Fibroblast of mammary gland (primary cell): ENCODE measurements around the gene NPIPA3.
"Not testable (repeated sequence)": the region's sequence is repeated elsewhere in the genome, so short reads cannot be mapped to it uniquely, and the experiment has no call there.

ENCODE experiments used
- DNase-seq: peaks from one replicate; pipeline ENCODE4 v3.0.0-alpha.2; 2010; ENCODE audit warnings: low read depth
- H3K4me3 ChIP-seq: 2 replicates; pipeline ENCODE4 v1.5.1; 2011; ENCODE audit warnings: low read depth, mild to moderate bottlenecking, low read length, moderate library complexity; ENCODE audit not compliant: control insufficient read depth
- TF ChIP-seq, protein P1 (sequence below): conservative IDR thresholded peaks from 2 replicates; pipeline ENCODE4 v1.5.1; 2011; ENCODE audit warnings: low read depth, low read length, inconsistent platforms; ENCODE audit not compliant: control insufficient read depth, insufficient read depth

NPIPA3 gene

DNA sequence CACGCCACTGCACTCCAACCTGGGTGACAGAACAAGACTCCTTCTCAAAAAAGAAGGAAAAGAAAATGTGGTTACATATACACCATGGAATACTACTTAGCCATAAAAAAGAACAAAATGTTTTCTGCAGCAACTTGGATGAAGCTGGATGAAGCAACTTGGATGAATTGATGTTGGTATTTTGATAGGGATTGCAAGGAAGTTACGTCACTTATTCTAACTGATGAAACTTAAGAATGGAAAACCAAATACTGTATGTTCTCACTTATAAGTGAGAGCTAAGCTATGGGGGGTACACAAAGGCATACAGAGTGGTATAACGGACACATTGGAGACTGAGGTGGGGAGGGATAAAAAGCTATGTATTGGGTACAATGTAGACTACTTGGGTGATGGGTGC lies 26.6 kb upstream of the NPIPA3 start:
- no peak overlapping the region for H3K4me3 ChIP-seq
- TF ChIP-seq, protein P1, sequence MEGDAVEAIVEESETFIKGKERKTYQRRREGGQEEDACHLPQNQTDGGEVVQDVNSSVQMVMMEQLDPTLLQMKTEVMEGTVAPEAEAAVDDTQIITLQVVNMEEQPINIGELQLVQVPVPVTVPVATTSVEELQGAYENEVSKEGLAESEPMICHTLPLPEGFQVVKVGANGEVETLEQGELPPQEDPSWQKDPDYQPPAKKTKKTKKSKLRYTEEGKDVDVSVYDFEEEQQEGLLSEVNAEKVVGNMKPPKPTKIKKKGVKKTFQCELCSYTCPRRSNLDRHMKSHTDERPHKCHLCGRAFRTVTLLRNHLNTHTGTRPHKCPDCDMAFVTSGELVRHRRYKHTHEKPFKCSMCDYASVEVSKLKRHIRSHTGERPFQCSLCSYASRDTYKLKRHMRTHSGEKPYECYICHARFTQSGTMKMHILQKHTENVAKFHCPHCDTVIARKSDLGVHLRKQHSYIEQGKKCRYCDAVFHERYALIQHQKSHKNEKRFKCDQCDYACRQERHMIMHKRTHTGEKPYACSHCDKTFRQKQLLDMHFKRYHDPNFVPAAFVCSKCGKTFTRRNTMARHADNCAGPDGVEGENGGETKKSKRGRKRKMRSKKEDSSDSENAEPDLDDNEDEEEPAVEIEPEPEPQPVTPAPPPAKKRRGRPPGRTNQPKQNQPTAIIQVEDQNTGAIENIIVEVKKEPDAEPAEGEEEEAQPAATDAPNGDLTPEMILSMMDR, result no peak
- DNase-seq, result no peak

DNA sequence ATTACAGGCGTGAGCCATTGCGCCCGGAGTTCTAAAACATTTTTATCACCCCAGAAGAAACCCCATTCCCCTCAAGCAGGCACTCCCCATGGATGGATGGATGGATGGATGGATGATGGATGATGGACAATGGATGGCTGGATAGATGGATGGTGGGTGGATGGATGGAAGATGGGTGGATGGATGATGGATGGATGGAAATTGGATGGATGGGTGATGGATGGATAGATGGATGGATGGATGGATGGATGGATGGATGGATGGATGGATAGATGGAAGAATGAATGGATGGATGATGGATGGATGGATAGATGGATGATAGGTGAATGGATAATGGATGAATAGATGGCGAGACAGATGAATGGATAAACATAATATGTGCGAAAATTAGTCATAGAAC lies 25.6 kb upstream of the NPIPA3 start:
- TF ChIP-seq, protein P1, result no peak
- no peak overlapping the region for H3K4me3 ChIP-seq
- no peak for DNase-seq

DNA sequence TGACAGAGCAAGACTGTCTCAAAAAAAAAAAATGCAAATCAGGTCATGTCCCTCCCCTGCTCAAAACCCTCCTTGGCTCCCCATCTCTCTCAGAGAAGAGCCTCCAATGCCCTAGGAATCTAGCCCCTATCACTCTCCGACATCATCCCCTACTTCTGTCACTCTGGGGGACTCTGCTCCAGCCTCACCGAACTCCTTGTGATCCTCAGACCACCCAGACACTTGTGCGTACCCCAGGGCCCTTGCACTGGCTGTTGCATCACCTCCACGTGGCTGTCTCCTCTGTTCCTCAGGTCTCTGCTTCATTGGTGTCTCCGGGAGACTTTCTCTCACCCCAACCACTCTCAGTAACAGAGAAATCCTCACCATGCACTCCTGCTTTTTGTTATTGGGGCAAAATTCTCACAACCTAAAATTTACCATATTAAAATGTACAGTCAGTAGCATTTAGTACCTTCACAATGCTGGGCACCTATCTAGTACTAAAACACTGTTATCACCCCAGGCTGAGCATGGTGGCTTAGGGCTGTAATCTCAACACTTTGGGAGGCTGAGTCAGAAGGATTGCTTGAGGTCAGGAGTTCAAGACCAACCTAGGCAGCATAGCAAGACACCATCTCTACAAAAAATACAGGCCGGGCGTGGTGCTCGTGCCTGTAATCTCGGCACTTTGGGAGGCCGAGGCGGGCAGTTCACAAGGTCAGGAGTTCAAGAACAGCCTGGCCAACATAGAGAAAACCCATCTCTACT lies 24.3 kb upstream of the NPIPA3 start:
- no peak overlapping the region for H3K4me3 ChIP-seq
- DNase-seq, result no peak
- TF ChIP-seq, protein P1, result no peak

DNA sequence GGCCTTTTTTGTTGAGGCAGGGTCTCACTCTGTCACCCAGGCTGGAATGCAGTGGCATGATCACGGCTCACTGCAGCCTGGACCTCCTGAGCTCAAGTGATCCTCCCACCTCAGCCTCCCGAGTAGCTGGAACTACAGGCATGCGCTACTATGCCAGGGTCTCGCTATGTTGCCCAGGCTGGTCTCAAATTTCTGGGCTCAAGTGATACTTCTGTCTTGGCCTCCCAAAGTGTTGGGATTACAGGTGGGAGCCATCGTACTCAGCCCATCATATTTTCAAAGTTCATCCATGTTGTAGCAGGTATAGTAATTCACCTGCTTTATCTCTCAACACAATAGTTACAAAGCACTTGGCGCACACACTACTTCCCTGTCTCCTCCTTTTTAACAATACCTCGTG lies 22.8 kb upstream of the NPIPA3 start:
- not testable (repeated sequence) for H3K4me3 ChIP-seq, DNase-seq

DNA sequence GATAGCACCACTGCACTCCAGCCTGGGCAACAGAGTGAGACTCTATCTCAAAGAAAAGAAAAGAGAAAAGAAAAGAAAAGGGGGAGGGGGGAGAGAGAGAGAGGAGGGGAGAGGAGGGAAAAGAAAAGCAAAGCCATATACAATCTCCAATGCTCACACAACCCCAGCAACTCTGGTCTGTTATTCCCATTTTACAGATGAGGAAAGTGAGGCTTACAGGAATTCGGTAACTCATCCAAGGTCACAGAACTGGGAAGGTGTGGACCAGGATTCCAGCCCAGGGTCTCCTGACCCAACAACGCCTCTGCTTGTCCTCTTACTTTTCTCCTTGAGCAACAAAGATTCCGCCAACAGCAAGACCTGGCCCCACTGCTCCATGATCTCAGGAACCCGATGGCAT lies 22.1 kb upstream of the NPIPA3 start:
- no peak for DNase-seq
- TF ChIP-seq, protein P1, result no peak
- no peak overlapping the region for H3K4me3 ChIP-seq

DNA sequence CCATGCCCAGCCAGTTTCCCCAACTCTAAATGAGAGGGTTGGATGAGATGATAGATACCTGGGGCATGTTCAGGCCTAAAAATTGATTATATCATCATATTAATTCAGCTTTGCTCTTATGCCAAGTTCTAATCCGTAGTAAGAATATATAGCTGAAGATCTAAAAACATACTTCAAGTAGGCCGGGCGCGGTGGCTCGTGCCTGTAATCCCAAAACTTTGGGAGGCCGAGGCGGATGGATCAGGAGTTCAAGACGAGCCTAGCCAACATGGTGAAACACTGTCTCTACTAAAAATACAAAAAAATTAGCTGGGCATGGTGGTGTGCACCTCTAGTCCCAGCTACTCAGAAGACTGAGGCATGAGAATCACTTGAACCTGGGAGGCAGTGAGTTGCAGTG lies 21.1 kb upstream of the NPIPA3 start:
- TF ChIP-seq, protein P1, result no peak
- H3K4me3 ChIP-seq, result no peak overlapping the region
- no peak for DNase-seq

DNA sequence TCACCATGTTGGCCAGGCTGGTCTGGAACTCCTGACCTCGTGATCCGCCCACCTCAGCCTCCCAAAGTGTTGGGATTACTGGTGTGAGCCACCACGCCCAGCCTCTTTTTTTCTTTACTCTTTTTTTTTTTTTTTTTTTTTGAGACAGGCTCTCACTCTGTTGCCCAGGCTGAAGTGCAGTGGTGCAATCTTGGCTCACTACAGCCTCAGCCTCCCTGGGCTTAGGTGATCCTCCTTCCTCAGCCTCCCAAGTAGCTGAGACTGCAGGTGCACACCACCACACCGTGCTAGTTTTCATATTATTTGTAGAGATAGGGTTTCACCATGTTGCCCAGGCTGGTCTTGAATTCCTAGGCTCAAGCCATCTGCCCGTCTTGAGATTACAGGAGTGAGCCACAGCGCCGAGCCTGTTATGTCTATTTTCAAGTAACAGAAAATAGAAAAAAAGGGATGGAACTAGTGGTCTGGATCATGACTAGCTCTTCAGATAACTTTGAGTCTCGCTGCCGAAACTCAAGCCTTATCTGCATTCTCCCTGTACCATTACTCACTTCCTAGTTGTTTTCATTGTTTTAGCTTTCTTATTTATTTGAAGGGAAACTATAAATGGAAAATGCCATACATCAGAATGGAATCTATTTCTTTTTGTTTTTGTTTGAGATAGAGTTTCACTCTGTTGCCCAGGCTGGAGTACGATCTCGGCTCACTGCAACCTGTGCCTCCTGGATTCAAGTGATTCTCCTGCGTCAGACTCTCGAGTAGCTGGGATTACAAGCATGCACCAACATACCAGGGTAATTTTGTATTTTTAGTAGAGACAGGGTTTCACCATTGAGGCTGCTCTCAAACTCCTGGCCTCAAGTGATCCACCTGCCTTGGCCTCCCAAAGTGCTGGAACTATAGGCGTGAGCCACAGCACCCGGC lies 17.1 kb upstream of the NPIPA3 start:
- DNase-seq, H3K4me3 ChIP-seq: not testable (repeated sequence)

DNA sequence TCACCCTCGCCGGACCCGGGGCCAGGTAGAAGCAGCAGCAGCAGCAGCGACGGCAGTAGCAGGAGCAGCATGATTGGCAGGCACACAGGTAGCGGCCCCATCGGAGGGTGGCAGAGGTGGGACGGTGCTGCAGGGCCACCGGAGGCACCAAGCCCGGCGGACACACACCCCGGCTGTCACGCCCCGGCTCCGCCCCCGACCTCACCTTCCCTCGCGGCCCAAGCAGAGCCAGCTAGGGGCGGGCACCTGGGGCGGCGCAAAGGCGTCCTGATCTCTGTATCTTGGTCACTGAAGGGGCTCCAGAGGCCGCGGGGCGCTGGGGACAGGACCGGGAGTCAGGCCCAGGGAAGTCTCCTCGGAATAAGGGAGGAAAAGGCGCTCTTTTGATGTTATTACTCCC lies 9.1 kb upstream of the NPIPA3 start, which contains the start of gene PLA2G10:
Gene PLA2G10, minus strand, starts transcription at position 180 of the 400 bp plus-strand sequence. Its CDS starts 79 bp downstream, at position 101.
- not testable (repeated sequence) for H3K4me3 ChIP-seq

DNA sequence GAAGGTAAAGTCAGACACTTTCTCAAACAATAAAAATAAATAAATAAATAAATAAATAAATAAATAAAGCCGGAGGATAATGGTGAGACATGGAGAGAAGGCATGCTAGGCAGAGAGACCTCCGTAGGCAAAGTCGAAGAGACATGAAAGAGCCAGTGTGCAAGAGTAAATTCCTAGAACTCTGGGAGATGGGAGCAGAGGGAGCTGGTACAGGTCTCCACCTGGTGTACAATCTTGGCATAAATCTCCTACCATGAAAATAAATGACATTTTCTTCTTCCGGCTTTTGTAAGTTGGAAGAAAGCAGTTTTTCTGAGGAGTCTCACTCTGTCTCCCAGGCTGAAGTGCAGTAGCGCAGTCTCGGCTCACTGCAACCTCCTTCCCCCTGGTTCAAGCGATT lies 1.4 kb upstream of the NPIPA3 start:
- DNase-seq, H3K4me3 ChIP-seq: not testable (repeated sequence)

More for the DNA sequence above, 9.1 kb upstream of the NPIPA3 start, which contains the start of gene PLA2G10:
- DNase-seq, result not testable (repeated sequence)

DNA sequence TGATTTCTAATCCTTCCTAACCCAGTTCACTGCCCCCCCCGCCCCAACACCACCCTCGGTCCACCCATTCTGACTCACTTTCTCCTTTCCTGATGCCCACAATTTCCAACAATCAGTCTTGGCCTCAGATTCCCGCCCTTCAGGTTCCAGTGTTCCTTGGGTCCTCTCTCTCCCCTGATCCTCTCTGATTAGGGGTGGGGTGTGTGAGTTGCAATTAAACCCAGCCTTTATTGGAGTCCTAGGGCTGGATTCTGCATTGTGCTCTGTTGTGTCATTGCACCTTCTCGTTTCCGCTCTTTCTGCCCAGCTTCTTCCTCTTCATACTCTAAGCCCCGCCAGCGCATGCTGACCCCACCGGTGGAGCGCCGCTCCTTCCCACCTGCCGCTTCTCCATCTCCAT lies 539 bp upstream of the NPIPA3 start:
- not testable (repeated sequence) for DNase-seq, H3K4me3 ChIP-seq

DNA sequence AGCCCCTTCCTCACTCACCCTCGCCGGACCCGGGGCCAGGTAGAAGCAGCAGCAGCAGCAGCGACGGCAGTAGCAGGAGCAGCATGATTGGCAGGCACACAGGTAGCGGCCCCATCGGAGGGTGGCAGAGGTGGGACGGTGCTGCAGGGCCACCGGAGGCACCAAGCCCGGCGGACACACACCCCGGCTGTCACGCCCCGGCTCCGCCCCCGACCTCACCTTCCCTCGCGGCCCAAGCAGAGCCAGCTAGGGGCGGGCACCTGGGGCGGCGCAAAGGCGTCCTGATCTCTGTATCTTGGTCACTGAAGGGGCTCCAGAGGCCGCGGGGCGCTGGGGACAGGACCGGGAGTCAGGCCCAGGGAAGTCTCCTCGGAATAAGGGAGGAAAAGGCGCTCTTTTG lies 30.0 kb downstream of the NPIPA3 start:
- not testable (repeated sequence) for H3K4me3 ChIP-seq, DNase-seq
